ENCODE data around the gene PTPRN2. TPM values are rescaled to one million over a fixed set of nuclear protein-coding genes. Genes with fewer than 3 reads are reported as not detected.

PTPRN2 gene
- total and polyA plus RNA-seq, 9 of the 15 experiments (the other 6 are each of a cell fraction or from before 2014, with no cell fraction given) = not detected

DNA sequence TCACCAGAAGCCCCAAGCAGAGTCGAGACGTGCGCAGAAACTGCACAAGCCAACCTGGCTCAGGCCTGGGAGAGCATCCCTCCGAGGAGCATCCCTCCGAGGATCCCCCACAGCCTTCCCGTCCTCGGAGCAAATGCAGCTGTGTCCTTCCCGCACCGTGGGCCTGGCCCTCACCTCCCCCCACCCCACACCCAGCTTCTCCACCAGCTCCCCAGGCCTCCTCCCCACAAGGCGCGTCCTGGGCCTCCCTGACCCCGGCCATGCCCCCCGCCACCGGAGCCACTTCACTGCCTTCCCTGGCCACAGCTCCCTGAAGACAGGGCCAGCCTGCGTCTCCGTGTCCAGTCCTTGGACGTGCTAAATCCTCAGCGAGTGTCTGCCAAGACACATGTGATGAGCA, 60.6 kb downstream of the PTPRN2 start:
- H3K9me1 ChIP-seq (ENCODE audit: control insufficient read depth, insufficient read depth, low read length) = no peaks in the 10 kb centered on the region
- DNase-seq (ENCODE audit: extremely low read depth in 1 of 4, low spot score in 3 of 4) = no peak
- H3K27me3 ChIP-seq (ENCODE audit: control insufficient read depth in 2 of 2, insufficient read depth in 2 of 2, low read length in 2 of 2) = peaks cover 62 to 79% of the 10 kb centered on the region in 2 experiments; a peak in 4 of 5 replicates
- H4K20me1 ChIP-seq (replicated peaks; ENCODE audit: control insufficient read depth, insufficient read depth, low read length) = peaks cover 12% of the 10 kb centered on the region
- ChIA-PET POLR2A (interaction anchor here (0.5 kb wide), 1 partner anchor 160 kb away, joined by 3 read pairs; no protein-coding TSS in a partner anchor), CTCF (ENCODE audit: low intra/inter-chr PET ratio) (no interaction called here)
- no peak overlapping the region for H3K9ac ChIP-seq (ENCODE audit: insufficient read depth in 1 of 2, low read depth in 2 of 2, low read length in 2 of 2)
- TF ChIP-seq PTRF (tag; IDR thresholded peaks at IDR 0.05) (no peak), MYBL2 (IDR thresholded peaks at IDR 0.05; ENCODE audit: low read depth) (no peak), MYBL2 (CRISPR knock-in tag; IDR thresholded peaks at IDR 0.05; ENCODE audit: borderline replicate concordance) (no peak), CREM (IDR thresholded peaks at IDR 0.05; ENCODE audit: low read depth) (no peak)
- WGBS (ENCODE audit: insufficient coverage, low coverage, missing lambda C conversion rate) = under 1% methylated on average over 18 of the region's 18 CpGs
- no peak overlapping the region for H3K4me3 ChIP-seq
- no peak overlapping the region for H2AFZ ChIP-seq (ENCODE audit: low read depth, low read length)
- no peak overlapping the region for H3K27ac ChIP-seq (ENCODE audit: extremely low read depth, low read depth, low read length)
- peaks cover 0 to 16% of the 10 kb centered on the region in 2 experiments; a peak in 1 of 5 replicates for H3K4me1 ChIP-seq (replicated peaks in 1 of 2; ENCODE audit: control insufficient read depth in 2 of 2, insufficient read depth in 2 of 2, low read length in 2 of 2)
- ATAC-seq = no peak
- H3K4me2 ChIP-seq (ENCODE audit: insufficient read depth, low read length) = no peak overlapping the region
- in situ Hi-C loops (cut with MboI) (no loop called here), intact Hi-C loops (cut with micrococcal nuclease) (no loop called here)
- 0 out of 2 replicates have a peak, but pooled peaks cover 2% of the 10 kb centered on the region for H3K9me3 ChIP-seq (replicated peaks; ENCODE audit: control insufficient read depth, insufficient read depth, low read depth, low read length)
- no peaks in the 10 kb centered on the region for H3K36me3 ChIP-seq (ENCODE audit: control insufficient read depth, insufficient read depth, low read length)
- no peak for FAIRE-seq
- H3K79me2 ChIP-seq (ENCODE audit: control insufficient read depth, insufficient read depth, low read length) = no peaks in the 10 kb centered on the region
- BruUV-seq (replicated peaks) = no TSS peak

DNA sequence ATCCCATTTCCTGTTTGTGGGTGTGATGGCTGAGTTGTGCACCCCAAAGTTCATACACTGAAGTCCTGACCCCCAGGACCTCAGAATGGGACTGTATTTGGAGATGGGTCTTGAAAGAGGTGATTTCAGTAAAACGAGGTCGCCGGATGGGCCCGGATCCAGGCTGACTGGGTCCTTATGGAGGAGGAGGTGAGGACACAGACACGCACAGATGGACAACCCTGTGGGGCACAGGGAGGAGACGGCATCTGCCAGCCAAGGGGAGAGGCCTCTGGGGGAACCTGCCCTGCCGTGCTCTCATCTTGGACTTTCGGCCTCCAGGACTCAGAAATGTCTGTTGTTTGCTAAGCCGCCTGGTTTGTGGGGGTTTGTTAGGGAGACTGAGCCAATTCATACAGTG, 61.1 kb downstream of the PTPRN2 start:
- BruUV-seq (replicated peaks) = no TSS peak
- intact Hi-C loops (cut with micrococcal nuclease) = no loop called here
- ChIA-PET CTCF (ENCODE audit: low intra/inter-chr PET ratio) (no interaction called here), POLR2A (interaction anchor here (0.5 kb wide), 1 partner anchor 160 kb away, joined by 3 read pairs; no protein-coding TSS in a partner anchor)
- Histone ChIP-seq H3K4me2 (ENCODE audit: insufficient read depth, low read length) (no peak overlapping the region), H3K9ac (ENCODE audit: insufficient read depth in 1 of 2, low read depth in 2 of 2, low read length in 2 of 2) (no peak overlapping the region), H2AFZ (ENCODE audit: low read depth, low read length) (no peak overlapping the region), H3K27me3 (ENCODE audit: control insufficient read depth in 2 of 2, insufficient read depth in 2 of 2, low read length in 2 of 2) (peaks cover 62 to 74% of the 10 kb centered on the region in 2 experiments; a peak in 4 of 5 replicates), H3K4me1 (replicated peaks in 1 of 2; ENCODE audit: control insufficient read depth in 2 of 2, insufficient read depth in 2 of 2, low read length in 2 of 2) (peaks cover 0 to 16% of the 10 kb centered on the region in 2 experiments; a peak in 1 of 5 replicates), H3K9me1 (ENCODE audit: control insufficient read depth, insufficient read depth, low read length) (no peaks in the 10 kb centered on the region), H3K9me3 (replicated peaks; ENCODE audit: control insufficient read depth, insufficient read depth, low read depth, low read length) (0 out of 2 replicates have a peak, but pooled peaks cover 2% of the 10 kb centered on the region), H3K27ac (ENCODE audit: extremely low read depth, low read depth, low read length) (no peak overlapping the region), H3K79me2 (ENCODE audit: control insufficient read depth, insufficient read depth, low read length) (no peaks in the 10 kb centered on the region), H3K36me3 (ENCODE audit: control insufficient read depth, insufficient read depth, low read length) (no peaks in the 10 kb centered on the region), H4K20me1 (replicated peaks; ENCODE audit: control insufficient read depth, insufficient read depth, low read length) (peaks cover 12% of the 10 kb centered on the region), H3K4me3 (no peak overlapping the region)
- WGBS (ENCODE audit: insufficient coverage, low coverage, missing lambda C conversion rate) = 4% methylated on average over 8 of the region's 9 CpGs
- ATAC-seq = no peak
- in situ Hi-C loops (cut with MboI) = no loop called here
- no peak for FAIRE-seq
- no peak for DNase-seq (ENCODE audit: extremely low read depth in 1 of 4, low spot score in 3 of 4)
- no peak for TF ChIP-seq ARID2 (IDR thresholded peaks at IDR 0.05)
- TF ChIP-seq GABPB1 (CRISPR knock-in tag; IDR thresholded peaks at IDR 0.05) = no peak
